ENCODE data around the gene MAPK1IP1L. TPM values are rescaled to one million over a fixed set of nuclear protein-coding genes. Genes with fewer than 3 reads are reported as not detected.

MAPK1IP1L gene
- total and polyA plus RNA-seq, 2 of the 13 experiments (the other 11 are each of a cell fraction or from before 2014, with no cell fraction given) = 27.8 to 68.4 TPM

DNA sequence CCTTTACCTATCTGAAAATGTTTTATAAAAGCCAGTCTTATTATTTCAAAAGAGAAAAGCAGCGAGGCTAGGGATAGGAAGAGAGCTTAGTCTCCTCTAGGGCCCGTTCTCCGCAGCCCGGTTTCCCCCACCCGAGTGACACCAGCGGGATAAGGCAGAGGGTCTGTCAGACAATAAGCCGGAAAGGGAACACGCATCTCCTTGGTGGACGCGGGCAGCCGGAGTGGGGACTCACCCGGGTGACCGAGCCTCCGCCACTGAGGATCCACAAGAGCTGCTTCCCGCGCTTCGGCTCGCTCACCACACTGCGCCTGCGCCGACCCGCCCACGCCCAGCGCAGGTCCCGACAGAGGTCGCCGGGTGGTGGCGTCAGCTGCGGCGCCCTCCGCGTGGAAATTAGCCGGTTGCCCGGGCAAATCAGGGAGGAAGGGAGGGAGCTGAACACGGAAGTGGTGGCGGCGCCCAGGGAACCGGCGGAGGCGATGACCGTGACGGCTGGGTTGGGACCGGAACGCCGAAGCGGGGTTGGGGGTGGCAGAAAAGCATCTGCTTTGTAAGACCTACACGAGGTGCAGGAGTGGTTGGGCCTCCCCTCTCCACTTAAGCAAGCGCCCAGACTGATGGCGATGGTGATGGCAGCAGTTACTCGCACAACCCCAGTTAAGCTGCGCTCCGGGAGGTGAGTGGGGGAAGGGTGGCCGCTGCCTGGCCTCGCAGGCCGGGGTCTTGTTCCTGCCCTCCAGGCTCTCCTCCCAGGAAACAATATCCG lies 24.5 kb upstream of the MAPK1IP1L start, which contains the start of the genes SOCS4 and WDHD1 (continued):
- TF ChIP-seq, protein P1, sequence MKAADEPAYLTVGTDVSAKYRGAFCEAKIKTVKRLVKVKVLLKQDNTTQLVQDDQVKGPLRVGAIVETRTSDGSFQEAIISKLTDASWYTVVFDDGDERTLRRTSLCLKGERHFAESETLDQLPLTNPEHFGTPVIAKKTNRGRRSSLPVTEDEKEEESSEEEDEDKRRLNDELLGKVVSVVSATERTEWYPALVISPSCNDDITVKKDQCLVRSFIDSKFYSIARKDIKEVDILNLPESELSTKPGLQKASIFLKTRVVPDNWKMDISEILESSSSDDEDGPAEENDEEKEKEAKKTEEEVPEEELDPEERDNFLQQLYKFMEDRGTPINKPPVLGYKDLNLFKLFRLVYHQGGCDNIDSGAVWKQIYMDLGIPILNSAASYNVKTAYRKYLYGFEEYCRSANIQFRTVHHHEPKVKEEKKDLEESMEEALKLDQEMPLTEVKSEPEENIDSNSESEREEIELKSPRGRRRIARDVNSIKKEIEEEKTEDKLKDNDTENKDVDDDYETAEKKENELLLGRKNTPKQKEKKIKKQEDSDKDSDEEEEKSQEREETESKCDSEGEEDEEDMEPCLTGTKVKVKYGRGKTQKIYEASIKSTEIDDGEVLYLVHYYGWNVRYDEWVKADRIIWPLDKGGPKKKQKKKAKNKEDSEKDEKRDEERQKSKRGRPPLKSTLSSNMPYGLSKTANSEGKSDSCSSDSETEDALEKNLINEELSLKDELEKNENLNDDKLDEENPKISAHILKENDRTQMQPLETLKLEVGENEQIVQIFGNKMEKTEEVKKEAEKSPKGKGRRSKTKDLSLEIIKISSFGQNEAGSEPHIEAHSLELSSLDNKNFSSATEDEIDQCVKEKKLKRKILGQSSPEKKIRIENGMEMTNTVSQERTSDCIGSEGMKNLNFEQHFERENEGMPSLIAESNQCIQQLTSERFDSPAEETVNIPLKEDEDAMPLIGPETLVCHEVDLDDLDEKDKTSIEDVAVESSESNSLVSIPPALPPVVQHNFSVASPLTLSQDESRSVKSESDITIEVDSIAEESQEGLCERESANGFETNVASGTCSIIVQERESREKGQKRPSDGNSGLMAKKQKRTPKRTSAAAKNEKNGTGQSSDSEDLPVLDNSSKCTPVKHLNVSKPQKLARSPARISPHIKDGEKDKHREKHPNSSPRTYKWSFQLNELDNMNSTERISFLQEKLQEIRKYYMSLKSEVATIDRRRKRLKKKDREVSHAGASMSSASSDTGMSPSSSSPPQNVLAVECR (CRISPR knock-in tag; IDR thresholded peaks at IDR 0.05; ENCODE audit: borderline replicate concordance) = peak; percentile 100
- TF ChIP-seq MTA3 (CRISPR knock-in tag; IDR thresholded peaks at IDR 0.05) (no peak), IRF9 (CRISPR knock-in tag; IDR thresholded peaks at IDR 0.05; ENCODE audit: borderline replicate concordance) (peak; percentile 86), RFX3 (CRISPR knock-in tag; IDR thresholded peaks at IDR 0.05) (peak; percentile 44; the same call in 1 of the 2 replicates), ZNF468 (CRISPR knock-in tag; IDR thresholded peaks at IDR 0.05) (no peak), MIXL1 (CRISPR knock-in tag; IDR thresholded peaks at IDR 0.05) (peak; percentile 87), ZNF34 (CRISPR knock-in tag; IDR thresholded peaks at IDR 0.05; ENCODE audit: borderline replicate concordance) (0 out of 2 replicates have a peak, but pooled peaks have one; percentile 48), ZNF83 (CRISPR knock-in tag; IDR thresholded peaks at IDR 0.05; ENCODE audit: borderline replicate concordance) (peak; percentile 65; the same call in 1 of the 2 replicates), JUN (CRISPR knock-in tag; IDR thresholded peaks at IDR 0.05) (peak; percentile 82), ZBTB34 (CRISPR knock-in tag; IDR thresholded peaks at IDR 0.05) (no peak), NFE2L2 (IDR thresholded peaks at IDR 0.05; ENCODE audit: low read length) (no peak), GATAD2A (CRISPR knock-in tag; IDR thresholded peaks at IDR 0.05) (0 out of 2 replicates have a peak, but pooled peaks have one; percentile 33), ZNF691 (CRISPR knock-in tag; IDR thresholded peaks at IDR 0.05; ENCODE audit: borderline replicate concordance, low read depth) (peak; percentile 84; the same call in 1 of the 2 replicates), TCF7L2 (IDR thresholded peaks at IDR 0.05; ENCODE audit: low read depth, low read length) (no peak), ZNF563 (CRISPR knock-in tag; IDR thresholded peaks at IDR 0.05) (peak; percentile 65; the same call in 1 of the 2 replicates), CREM (IDR thresholded peaks at IDR 0.05) (peak; percentile 93), CREM (CRISPR knock-in tag; IDR thresholded peaks at IDR 0.05) (peak; percentile 84)
- TF ChIP-seq, protein P2, sequence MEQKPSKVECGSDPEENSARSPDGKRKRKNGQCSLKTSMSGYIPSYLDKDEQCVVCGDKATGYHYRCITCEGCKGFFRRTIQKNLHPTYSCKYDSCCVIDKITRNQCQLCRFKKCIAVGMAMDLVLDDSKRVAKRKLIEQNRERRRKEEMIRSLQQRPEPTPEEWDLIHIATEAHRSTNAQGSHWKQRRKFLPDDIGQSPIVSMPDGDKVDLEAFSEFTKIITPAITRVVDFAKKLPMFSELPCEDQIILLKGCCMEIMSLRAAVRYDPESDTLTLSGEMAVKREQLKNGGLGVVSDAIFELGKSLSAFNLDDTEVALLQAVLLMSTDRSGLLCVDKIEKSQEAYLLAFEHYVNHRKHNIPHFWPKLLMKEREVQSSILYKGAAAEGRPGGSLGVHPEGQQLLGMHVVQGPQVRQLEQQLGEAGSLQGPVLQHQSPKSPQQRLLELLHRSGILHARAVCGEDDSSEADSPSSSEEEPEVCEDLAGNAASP (CRISPR knock-in tag; IDR thresholded peaks at IDR 0.05; ENCODE audit: borderline replicate concordance) = peak; percentile 68; the same call in 1 of the 2 replicates
- TF ChIP-seq, protein P3, sequence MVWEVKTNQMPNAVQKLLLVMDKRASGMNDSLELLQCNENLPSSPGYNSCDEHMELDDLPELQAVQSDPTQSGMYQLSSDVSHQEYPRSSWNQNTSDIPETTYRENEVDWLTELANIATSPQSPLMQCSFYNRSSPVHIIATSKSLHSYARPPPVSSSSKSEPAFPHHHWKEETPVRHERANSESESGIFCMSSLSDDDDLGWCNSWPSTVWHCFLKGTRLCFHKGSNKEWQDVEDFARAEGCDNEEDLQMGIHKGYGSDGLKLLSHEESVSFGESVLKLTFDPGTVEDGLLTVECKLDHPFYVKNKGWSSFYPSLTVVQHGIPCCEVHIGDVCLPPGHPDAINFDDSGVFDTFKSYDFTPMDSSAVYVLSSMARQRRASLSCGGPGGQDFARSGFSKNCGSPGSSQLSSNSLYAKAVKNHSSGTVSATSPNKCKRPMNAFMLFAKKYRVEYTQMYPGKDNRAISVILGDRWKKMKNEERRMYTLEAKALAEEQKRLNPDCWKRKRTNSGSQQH (CRISPR knock-in tag; IDR thresholded peaks at IDR 0.05; ENCODE audit: low read depth) = peak; percentile 79; the same call in 1 of the 2 replicates

All from HepG2 (cell line).